DMS53 treated with DMSO at 0.1 percent for 48 hours (cell line): ENCODE measurements around the gene RMRP.
A peak's percentile ranks its signal among the peaks of the same experiment; 100 is the strongest.

Experiments used
- DNase-seq: peaks from one replicate; lab custom pipeline; 2025; ENCODE audit not compliant: unreplicated experiment; lab: John Stamatoyannopoulos, UW

RMRP gene

GRCh38 chr9:35666045-35666444, 8.2 kb upstream of the RMRP start:
- no peak for DNase-seq

DNA sequence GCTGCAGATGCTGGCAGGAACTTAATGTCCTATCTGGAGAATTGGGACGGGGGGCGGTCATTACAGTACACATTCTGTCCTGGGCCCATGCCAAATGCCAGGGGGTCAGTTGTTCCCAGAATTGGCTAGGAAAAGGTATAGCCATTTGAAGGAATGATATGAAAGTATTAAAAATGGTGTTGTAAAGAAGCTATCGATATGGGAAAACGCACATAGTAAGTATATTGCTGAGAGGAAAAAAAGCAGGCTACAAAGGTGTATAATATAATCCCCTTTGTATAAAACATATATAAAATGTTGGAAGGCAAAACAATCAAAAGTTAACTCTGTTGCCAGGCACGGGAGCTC, 7.6 kb upstream of the RMRP start:
- no peak for DNase-seq

GRCh38 chr9:35664531-35665470, 7.0 kb upstream of the RMRP start, which contains the start of gene ARHGEF39:
Gene ARHGEF39, minus strand, starts transcription at chr9:35665195. Its CDS starts 26 bp downstream, at chr9:35665169.
- DNase-seq, result peak; percentile 79

- DNase-seq, result no peak
Measured at GRCh38 chr9:35662437-35662836, 4.6 kb upstream of the RMRP start.

DNA sequence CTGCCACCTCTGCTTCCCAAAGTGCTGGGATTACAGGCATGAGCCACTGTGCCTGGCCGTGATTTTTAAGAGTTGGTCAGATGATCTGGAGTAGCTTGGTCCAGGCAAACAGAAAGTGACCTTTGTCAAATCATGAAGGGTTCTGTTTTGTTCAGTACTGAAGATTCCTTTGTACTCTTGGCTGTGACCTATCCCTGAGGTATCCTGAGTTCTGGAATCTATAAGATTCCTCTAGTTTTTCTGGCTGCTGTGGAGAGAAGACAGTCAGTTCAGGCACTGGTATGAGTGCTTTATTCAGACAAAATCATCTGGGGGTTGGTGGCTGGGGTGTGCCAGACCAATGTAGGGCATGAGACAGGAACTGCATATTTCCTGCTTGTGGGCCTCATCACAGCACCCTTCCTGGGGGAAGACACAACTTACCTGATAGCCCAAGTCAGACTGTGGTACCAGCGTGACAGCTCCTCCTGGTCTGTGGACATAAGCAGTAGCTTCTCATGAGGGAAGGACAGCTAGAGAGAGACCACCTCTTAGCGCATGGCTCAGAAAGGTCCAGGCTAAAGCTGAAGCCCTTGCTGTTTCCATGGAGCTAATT, 4.0 kb upstream of the RMRP start:
- DNase-seq, result no peak

GRCh38 chr9:35660966-35661415, 3.2 kb upstream of the RMRP start:
- DNase-seq, result peak; percentile 11

- no peak for DNase-seq
Measured at GRCh38 chr9:35659340-35659739, 1.5 kb upstream of the RMRP start.

DNA sequence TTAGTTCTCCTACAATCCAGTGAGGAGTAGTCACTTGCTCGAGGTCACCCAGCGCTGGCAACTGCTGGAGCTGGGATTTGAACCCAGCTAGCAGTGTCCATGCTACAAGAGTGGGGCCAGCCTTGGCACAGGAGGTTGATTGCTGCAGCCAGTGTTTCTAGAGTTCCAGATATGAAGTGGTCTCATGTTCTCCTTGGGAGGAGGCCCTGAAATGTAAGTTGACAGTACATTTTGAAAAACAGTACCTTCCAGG, 1.1 kb upstream of the RMRP start:
- DNase-seq, result no peak

DNA sequence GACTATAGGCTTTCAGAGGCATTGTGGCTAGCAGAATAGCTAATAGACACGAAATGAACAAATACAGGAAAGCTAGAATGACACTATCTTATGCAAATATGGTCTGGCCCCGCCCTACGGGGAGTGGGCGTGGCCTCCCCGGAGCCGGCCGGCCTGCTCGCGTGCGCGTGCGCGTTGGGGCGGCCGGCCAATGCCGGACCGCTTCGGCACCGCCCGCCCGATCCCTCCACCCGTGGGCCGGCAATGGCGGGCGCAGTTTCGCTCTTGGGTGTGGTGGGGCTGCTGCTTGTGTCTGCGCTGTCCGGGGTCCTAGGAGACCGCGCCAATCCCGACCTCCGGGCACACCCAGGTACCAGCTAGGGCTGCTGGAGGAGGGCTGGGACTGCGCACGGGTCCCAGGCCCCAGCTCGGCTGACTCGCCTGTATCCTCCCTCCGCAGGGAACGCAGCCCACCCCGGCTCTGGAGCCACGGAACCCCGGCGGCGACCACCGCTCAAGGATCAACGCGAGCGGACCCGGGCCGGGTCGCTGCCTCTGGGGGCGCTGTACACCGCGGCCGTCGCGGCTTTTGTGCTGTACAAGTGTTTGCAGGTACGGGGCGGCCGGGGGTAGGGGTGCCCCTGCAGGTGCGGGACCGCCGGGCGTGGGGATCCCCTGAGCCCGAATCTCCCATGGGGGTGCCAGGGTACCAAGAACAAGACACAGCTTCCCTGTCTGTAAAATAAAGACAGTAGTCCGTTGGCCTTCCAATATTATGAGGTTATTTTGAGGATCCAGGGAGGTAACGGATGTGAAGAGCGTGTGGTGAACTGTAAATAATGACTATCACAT, 533 bp upstream of the RMRP start, which contains the start of gene CCDC107:
Gene CCDC107 (plus strand): TSS at position 156 of the 831 bp plus-strand sequence. CDS start 88 bp downstream, at position 244.
- DNase-seq, result peak; percentile 11

DNA sequence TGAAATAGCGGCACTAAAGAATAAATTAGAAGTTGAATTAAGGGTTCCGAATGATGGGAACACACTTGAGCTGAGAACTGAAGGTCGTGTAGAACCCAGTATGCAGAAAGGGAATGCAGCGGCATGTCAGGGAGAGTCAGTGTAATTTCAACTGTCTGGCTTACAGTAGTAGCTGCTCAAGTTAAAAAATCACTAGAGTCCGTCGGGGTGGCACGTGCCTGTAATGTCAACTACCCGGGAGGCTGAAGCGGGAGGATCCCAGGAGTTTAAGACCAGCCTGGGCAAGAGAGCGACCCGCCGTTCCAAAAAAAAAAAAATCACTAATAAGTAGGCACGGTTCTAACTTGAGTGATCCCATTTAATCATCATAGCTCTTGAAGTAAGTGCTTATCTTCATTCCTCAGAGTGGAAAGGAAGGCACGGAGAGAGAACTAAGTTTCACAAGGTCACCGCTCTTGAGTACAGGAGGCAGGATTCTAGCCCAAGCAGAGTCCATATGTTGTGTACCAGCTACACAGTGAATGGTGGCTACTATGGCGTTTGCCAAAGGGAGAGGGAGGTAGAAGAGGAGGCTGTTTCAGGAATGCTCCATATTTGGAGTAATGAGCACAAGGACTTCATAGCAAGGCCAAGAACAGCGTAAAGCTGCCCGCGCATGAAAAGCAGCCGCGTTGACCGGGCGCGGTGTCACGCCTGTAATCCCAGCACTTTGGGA, 831 bp downstream of the RMRP start:
- DNase-seq, result peak; percentile 38

DNA sequence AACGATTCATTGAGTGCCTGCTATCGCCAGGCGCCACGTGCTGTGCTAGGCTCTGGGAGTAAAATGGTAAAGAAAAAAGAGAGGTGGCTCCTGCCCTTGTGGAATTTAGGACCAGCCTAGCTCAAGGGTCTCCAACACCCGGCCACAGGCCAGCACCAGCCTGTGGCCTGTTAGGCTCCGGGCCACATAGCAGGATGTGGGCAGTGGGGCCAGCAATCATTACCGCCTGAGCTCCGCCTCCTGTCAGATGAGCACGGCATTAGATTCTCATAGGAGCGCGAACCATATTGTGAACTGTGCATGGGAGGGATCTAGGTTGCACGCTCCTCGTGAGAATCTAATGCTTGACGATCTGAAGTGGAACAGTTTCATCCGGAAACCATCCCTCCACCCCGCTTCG, 1.5 kb downstream of the RMRP start:
- no peak for DNase-seq

- DNase-seq, result no peak
Measured at GRCh38 chr9:35653611-35654010, 4.2 kb downstream of the RMRP start.

DNA sequence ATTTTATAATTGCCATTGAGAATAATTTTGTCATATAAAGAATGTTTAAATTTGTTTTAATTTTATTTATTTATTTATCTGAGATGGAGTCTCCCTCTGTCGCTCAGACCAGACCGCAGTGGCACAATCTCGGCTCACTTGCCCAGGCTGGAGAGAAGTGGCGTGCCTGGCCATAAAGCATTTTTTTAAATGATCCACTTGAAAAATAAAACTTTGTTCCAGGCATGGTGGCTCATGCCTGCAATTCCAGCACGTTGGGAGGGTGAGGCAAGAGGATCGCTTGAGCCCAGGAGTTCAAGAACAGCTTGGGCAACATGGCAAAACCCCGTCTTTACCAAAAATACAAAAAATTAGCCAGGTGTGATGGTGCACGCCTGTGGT, 5.0 kb downstream of the RMRP start:
- DNase-seq, result no peak

GRCh38 chr9:35651956-35652828, 5.6 kb downstream of the RMRP start:
- peak; percentile 54 for DNase-seq

- DNase-seq, result no peak
Measured at GRCh38 chr9:35650341-35651158, 7.3 kb downstream of the RMRP start, which contains the start of gene SIT1. Gene SIT1, minus strand, starts transcription at chr9:35650931. Its CDS starts 78 bp downstream, at chr9:35650853.

DNA sequence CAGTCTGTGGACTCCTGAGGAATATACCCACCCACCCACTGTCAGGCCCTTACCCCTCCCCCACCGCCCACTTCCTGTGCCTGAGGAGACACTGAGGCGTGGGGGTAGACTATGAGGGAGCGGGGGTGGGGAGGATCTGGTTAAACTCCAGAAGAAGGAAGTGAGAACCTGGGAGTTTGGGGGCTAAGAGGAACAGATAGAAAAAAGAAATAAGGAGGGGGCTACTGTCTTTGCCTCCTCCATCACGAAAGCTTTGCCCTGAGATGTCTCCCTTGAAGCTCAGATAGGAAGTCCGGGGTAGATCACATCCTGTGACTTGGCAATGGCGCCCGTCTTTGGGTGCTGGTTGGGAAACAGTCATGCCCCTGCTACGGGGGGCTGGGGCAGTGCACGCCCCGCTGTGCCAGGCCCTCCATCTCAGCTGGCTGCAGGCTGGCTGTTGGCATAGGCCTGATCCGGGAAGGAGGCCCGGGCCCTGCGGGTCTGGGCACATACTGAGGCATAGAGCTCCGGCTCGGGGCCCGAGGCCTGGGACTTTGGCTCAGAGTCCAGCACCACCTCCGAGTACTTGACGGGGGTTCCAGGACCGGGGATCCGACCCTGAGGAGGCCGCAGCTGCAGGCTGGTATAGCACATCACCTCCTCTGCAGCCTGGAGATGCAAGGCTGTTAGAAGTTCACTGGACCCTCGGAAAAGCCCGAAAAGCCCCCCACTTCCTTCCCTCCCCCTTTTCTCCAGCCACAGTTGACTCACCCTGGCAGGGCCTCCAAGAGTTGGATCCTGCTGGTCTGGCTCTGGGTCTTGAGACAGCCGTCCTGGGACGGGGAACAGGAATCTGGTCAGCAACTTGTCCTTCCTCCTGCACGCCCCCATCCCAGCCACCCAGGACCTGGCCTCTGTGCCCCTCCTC, 8.1 kb downstream of the RMRP start:
- DNase-seq, result no peak

GRCh38 chr9:35646533-35647265, 11.1 kb downstream of the RMRP start:
- peak; percentile 61 for DNase-seq
